Measurements from ENCODE around the gene ZNF592.

ZNF592 gene

DNA sequence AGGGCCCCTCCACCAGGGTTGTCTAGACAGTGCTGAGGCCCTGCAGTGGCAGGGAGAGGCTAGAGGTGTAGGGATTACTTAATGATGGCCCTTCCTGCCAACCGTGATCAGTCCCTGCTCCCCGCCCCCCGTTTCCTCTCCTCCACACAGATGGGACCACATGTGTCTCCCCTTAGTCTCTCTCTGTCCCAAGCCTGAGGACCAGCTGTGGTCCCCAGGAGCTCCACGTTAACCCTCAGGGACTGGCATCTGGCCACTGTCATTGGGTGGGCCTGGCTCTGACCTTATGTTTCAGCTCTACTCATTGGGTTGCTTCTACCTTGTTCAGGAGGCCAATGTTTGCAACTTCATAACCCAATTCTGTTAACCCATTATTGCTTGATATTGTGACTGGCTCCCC, 62.8 kb downstream of the ZNF592 start:
- DNase-seq (ENCODE audit: low read depth) = no peak

DNA sequence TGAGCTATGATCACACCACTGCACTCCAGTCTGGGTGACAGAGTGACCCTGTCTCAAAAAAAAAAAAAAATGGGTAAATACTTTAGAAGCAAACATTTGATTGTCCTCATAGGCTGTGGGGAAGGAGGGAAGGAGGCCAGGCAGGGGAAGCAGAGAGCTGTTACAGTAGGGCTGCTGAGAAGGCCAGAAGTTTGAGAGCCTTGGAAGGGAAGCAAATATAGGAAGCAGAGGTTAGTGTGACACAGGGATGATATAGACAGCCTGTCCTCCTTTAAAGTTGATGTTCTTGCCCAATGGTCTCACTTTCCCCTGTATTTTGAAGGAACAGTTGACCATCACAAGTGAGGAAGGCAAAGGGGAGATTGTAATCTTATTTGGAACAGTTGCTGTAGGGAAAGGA, 63.4 kb downstream of the ZNF592 start:
- no peak for DNase-seq (ENCODE audit: low read depth)

DNA sequence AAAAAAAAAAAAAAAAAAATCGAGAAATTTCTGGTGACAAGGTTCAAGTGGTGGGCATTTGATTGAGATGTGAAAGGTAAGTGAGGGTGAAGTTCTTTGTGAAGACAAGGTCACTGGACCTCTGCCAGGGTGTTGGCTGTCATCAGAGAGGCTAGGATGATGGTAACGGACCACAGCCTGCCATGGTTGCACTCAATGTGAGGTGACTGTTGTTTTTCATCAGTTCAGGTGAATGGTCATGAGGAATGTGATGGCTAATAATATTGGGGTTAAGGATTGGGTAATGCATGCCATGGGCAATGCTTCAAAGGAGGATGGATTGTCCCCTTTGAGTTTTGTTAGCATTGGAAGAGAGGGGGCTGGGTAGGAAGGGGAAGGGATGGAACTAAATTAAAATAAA, 64.5 kb downstream of the ZNF592 start:
- DNase-seq (ENCODE audit: low read depth) = no peak

- no peak for DNase-seq (ENCODE audit: low read depth)
Measured at GRCh38 chr15:84813435-84813834, 65.0 kb downstream of the ZNF592 start.

DNA sequence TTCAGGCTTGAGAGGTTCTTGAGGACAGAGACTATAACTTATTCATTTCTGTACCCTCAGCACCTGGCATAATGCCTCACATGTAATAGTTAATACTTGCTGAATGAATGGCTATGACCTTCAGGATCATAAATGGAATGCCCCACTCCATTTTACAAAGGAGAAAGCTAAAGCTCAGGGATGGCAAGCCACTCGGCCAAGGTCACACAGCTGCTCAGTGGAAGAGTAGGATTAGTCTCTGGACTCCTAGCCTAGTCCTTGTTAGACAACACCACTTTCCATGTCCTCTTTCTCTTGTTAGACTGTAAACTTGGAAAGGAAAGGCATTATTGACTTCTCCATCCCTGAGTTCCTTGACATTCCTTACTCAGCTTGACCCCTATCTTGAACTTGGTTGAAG, 65.5 kb downstream of the ZNF592 start:
- no peak for DNase-seq (ENCODE audit: low read depth)

GRCh38 chr15:84814916-84815315, 66.5 kb downstream of the ZNF592 start:
- DNase-seq (ENCODE audit: low read depth) = no peak

GRCh38 chr15:84816694-84817465, 68.5 kb downstream of the ZNF592 start, which contains the start of gene ALPK3:
Gene ALPK3, plus strand, starts transcription at chr15:84817356. Its CDS starts 97 bp downstream, at chr15:84817453.
- DNase-seq (ENCODE audit: low read depth) = no peak

DNA sequence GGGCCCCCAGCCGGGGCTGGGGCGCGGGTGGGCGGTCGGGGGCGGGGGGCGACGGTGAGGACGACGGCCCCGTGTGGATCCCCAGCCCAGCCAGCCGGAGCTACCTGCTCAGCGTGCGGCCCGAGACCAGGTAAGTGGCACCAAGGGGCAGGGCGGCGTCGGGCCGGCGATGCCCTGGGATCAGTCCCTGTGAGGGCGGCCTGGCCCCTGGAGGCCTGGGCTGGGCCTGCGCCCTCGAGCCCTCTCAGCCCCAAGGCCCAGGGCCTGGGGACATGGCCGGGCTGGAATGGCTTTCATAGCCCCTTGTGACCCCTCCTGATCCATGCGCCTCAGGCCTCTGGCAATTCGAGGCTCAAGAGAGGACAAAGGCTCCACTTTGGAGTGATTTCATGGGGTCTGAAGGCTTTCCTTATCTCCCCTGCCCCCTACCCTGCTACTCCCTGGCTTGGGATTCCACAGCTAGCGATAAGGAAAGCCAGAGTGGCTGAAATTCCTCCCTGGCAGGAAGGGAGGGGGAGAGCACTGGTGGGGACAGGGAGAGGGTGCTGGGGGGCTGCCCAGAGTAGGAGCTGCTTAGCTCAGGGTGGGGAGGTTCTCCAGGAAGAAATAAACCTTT, 69.2 kb downstream of the ZNF592 start:
- no peak for DNase-seq (ENCODE audit: low read depth)

DNA sequence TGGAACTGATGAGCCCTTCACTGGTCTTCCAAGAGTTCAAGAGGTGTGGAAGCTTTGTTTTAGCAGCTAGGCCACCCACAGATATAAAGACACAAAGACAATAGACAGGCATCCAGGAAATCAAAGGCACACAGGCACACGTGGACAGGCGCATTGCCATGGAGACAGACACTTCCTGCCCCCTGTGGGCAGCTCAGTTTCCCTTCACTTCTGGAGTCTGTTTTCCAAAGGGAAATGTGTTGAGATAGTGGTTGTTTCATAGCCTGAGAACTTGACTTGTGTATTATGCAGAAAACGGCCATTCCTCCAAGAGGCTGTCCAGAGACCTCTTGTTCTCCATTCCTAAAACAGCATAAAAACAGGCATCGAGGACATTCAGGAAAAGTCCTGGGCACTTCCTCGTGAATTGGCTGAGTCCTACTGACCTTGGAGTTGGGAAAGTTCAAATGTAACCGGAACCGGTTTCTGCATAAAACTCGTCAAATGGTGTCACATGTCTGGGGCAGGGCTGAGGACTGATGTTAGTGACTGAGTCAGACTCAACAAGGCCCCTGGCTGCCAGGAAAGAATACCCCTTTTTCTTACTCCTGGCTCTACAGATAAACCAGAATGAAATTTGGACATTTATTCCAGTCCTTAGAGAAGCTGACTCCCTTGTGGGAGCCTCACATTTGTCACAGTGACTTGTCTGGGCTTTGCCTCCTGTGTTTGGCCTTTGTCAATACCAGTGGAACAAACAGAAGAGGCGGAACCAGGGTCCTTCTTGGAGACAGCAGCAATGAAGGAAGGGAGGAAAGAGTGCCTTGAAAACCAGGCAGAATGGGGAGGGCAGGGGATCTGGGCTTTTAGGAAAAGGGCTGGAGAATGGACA, 70.1 kb downstream of the ZNF592 start:
- no peak for DNase-seq (ENCODE audit: low read depth)

DNA sequence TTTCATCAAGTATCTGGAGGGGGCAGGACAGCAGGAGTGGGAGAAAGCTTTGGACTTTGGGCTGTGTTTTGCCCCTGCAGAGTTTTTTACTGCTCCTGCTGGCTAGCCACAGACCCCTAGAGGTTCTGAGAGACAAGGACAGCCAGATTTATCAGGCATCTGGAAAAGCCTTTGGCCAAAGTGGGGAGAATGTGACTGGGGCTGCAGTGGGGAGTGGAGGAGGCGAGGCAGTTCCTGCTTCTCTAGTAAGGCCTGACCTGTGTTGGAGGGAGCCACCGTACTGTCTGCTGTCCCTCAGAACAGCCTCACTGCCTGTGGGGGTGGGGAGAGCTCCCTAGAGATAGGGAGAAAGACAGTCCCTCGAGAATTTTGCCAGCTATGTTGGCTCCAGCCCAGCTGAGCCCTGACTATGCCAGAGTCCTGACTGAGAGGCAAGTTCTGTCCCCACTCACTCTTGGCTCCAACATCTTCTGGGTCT, 70.9 kb downstream of the ZNF592 start:
- DNase-seq (ENCODE audit: low read depth) = no peak

DNA sequence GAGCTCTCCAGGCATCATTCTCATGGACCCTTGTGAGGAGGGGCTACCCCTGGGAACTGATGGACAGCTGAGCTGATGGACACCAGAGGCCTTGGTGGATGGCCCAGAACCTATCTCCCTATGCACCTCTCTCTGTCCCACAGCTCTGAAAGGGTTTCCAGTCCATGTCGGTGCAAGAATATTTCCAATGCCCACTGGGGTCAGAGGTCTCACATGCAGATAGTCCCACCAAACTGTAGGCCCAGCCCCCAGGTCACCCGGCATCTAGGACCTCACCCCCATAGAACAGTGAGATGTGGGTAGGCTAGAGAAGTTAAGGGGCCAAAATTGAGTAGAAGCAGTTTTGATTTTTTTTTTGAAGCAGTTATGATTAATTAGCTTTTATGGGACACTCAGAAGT, 71.4 kb downstream of the ZNF592 start:
- DNase-seq (ENCODE audit: low read depth) = no peak

- DNase-seq (ENCODE audit: low read depth) = no peak
Measured at GRCh38 chr15:84821501-84822021, 73.2 kb downstream of the ZNF592 start.

GRCh38 chr15:84822653-84823281, 74.4 kb downstream of the ZNF592 start:
- DNase-seq (ENCODE audit: low read depth) = no peak

GRCh38 chr15:84823282-84823878, 75.0 kb downstream of the ZNF592 start:
- no peak for DNase-seq (ENCODE audit: low read depth)

DNA sequence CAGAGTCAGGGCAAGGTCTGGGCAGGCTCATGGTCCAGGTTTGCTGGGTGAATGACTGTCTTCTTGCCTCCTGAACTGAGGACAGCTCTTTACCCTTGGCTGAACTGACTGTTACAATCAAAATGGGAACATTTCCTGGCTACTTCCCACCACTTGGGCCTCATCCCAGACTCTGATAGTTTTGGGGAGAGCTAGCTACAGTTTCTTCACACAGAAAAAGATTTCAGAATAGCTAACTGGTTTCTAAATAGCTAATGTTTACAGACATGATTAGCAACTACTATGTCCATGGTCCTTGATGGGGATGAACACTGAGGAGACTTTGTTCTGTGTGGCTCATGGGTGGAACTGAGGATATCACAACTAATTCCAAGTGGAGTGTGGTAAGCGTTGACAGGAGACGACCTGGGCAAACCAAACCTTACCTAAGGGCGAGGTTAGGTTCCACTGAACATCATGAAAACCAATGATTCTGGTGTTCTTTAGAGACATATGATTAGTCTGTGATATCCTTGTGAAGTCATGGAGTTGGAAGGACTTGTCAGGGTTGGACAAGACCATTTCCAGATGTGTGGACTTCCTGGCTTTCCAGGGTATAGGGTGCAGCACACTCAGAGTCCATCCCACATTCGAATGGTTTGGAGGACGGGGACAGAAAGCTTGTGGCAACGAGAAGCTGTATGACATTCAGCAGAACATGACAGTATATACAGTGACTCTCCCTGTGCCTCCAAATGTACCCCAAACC, 76.0 kb downstream of the ZNF592 start:
- no peak for DNase-seq (ENCODE audit: low read depth)

DNA sequence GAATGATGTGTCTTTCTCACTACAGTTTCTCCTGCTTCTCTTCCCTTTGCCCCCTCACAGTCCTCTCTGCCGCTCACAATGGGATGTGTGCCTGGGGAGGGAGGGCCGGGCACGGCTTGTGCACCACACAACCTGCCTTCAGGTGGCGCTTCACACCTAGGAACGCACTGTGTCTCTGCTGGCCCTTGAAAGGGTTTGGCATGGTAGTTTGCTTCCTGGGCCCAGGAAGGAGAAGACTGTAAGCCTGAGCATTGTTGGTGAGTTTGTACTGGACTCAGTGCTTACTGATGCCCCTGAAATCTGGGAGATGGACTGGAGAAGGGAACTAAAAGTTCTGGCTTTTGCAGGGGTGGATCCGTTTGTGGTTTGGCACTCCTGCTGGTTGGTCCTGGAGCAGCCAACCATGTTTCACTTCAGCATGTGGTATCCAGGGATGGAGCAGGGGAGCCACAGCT, 78.0 kb downstream of the ZNF592 start:
- no peak for DNase-seq (ENCODE audit: low read depth)

GRCh38 chr15:84827246-84827645, 78.9 kb downstream of the ZNF592 start:
- DNase-seq (ENCODE audit: low read depth) = no peak

DNA sequence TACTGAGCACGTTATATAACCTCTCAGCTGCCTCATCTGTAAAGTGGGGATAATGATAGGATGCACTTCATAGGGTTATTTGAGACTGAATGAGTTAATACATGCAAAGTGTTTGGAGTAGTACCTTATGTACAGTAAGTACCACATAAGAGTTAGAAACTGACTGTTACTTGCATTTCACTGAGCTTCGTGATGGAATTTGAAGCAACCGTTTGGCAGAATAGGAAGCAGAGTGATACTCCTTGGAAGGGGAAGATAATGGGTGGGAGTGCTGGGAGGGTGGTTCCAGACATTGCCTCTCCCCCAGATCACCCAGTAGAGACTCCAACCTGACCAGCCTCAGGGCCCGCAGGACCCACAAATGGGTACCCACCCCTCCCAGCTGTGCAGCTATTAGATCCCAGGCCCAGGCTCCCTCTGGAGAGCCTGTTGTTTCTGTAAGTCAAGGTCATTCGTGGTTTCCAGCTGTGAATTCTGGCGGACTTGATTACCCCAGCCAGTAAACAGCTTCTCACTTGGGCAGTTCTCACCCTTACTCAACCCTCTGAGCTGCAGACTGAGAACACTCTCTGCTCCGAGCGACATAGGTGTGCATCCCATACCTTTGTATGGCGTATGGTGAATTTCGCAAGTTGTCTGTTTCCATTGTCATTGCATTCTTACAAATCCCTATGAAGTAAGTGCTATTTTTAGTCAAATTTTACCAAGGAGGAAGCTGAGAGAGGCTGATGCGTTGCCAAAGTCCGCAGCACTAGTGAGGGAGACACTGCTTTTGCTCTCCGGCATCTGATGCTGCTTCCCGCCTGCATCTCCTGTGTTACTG, 79.9 kb downstream of the ZNF592 start:
- DNase-seq (ENCODE audit: low read depth) = no peak

GRCh38 chr15:84829428-84829827, 81.0 kb downstream of the ZNF592 start:
- no peak for DNase-seq (ENCODE audit: low read depth)

- DNase-seq (ENCODE audit: low read depth) = no peak
Measured at GRCh38 chr15:84830036-84830435, 81.6 kb downstream of the ZNF592 start.

Measured in stimulated activated CD8-positive, alpha-beta memory T cell treated with anti-CD3 and anti-CD28 coated beads, Interleukin-15, amount 100 ng/mL, for 1 hour (primary cell).